Lung (tissue), 12 donors: Measurements from ENCODE around the gene MGAM2. TPM values are rescaled to one million over a fixed set of nuclear protein-coding genes. Genes with fewer than 3 reads are reported as not detected.

Experiments used
- ATAC-seq: fragments of 200-7000 bp; cut with Tn5 transposase; one replicate; pipeline ENCODE4 v1.9.1; 2020; ENCODE audit warnings: moderate number of reproducible peaks; ENCODE audit not compliant: insufficient read depth, low FRiP score
- DNase-seq, 3 donors: peaks; one replicate each; pipeline ENCODE4 v3.0.0-alpha.2; 2013 to 2017
- H3K27ac ChIP-seq, 2 donors: one replicate each; pipeline ENCODE4 v1.5.1; 2013; ENCODE audit warnings: mild to moderate bottlenecking in 2 of 2, moderate library complexity in 2 of 2, control low read depth in 1 of 2, inconsistent platforms in 1 of 2, low read depth in 1 of 2, low read length in 1 of 2
- H3K27me3 ChIP-seq, 3 donors: one replicate each; pipeline ENCODE4 v1.5.1; 2013; ENCODE audit warnings: low read length in 2 of 3; ENCODE audit not compliant: control insufficient read depth in 3 of 3, insufficient read depth in 3 of 3
- H3K36me3 ChIP-seq, 4 donors: one replicate each; pipeline ENCODE4 v1.5.1; 2013; ENCODE audit warnings: low read length in 4 of 4, mild to moderate bottlenecking in 1 of 4, moderate library complexity in 1 of 4; ENCODE audit not compliant: control insufficient read depth in 4 of 4, insufficient read depth in 4 of 4
- H3K4me1 ChIP-seq, 5 donors: one replicate each; pipeline ENCODE4 v1.5.1; 2013; ENCODE audit warnings: low read length in 5 of 5, mild to moderate bottlenecking in 2 of 5, moderate library complexity in 1 of 5; ENCODE audit not compliant: control insufficient read depth in 5 of 5, insufficient read depth in 5 of 5
- H3K4me3 ChIP-seq: one replicate; pipeline ENCODE4 v1.5.1; 2013; ENCODE audit warnings: mild to moderate bottlenecking, control low read depth, moderate library complexity
- H3K9ac ChIP-seq, 2 donors: one replicate each; pipeline ENCODE4 v1.5.1; 2013; ENCODE audit warnings: low read length in 2 of 2, control low read depth in 1 of 2; ENCODE audit not compliant: insufficient read depth in 1 of 2
- H3K9me3 ChIP-seq, 4 donors: one replicate each; pipeline ENCODE4 v1.5.1; 2013; ENCODE audit warnings: low read length in 3 of 4, mild to moderate bottlenecking in 1 of 4, moderate library complexity in 1 of 4; ENCODE audit not compliant: control insufficient read depth in 4 of 4, insufficient read depth in 3 of 4
- CTCF ChIP-seq: IDR thresholded peaks from 2 replicates; pipeline ENCODE4 v1.5.1; 2012; ENCODE audit warnings: mild to moderate bottlenecking; ENCODE audit errors: control extremely low read depth, extremely low read depth
- WGBS, 2 donors: extraction: QIAGEN DNeasy Blood & Tissue Kit; methylation state at CpG; one replicate each; pipeline ENCODE4 v1.1.7; 2013; 5-methylcytosine and 5-hydroxymethylcytosine counted together
- polyA plus RNA-seq, 2 donors: library from polyadenylated mRNA; stranded (reverse); fragments of 200-250 nt; gene quantifications; one replicate each; pipeline ENCODE4 v1.2.1, GENCODE V29; 2013
- total RNA-seq, 2 donors: library from RNA; depleted of rRNA in 1 of 2; stranded (reverse); fragments of >200 nt in 1 of 2; gene quantifications; one replicate each; pipeline ENCODE4 v1.2.1, GENCODE V29; 2014 to 2021
- donor health status: control.
- donor health status: control.
- donor health status: Bipolar disorder and iron deficiency.
- donor health status: healthy.
- donor health status: DM: yes; HTN: yes; CAD: no.

The MGAM2 gene
- total and polyA plus RNA-seq, 4 donors: 0.20 to 0.93 (median 0.52) TPM; not detected in 1

GRCh38 chr7:142138996-142139395 is 27.5 kb downstream of the MGAM2 start:
- Histone ChIP-seq H3K9me3 (no peaks in the 10 kb centered on the region), H3K27me3 (no peaks in the 10 kb centered on the region), H3K4me1 (no peaks in the 10 kb centered on the region), H3K4me3 (no peak overlapping the region), H3K27ac (no peak overlapping the region), H3K9ac (no peak overlapping the region), H3K36me3 (no peaks in the 10 kb centered on the region)
- ATAC-seq (no peak), DNase-seq (no peak)
- TF ChIP-seq CTCF: no peak
- WGBS, 2 donors: 95 to 100% methylated on average over 2 of the region's 2 CpGs

- Histone ChIP-seq H3K9me3 (no peaks in the 10 kb centered on the region), H3K9ac (no peak overlapping the region), H3K27me3 (no peaks in the 10 kb centered on the region), H3K4me1 (no peaks in the 10 kb centered on the region), H3K27ac (no peak overlapping the region), H3K4me3 (no peak overlapping the region), H3K36me3 (no peaks in the 10 kb centered on the region)
- no peak for TF ChIP-seq CTCF
- DNase-seq (no peak), ATAC-seq (no peak)
- 72 to 81% methylated on average over 6 of the region's 6 CpGs for WGBS, 2 donors
Observed at GRCh38 chr7:142139597-142140400, 28.3 kb downstream of the MGAM2 start.

GRCh38 chr7:142140401-142140959 is 29.0 kb downstream of the MGAM2 start:
- Histone ChIP-seq H3K4me1 (no peaks in the 10 kb centered on the region), H3K9me3 (no peaks in the 10 kb centered on the region), H3K4me3 (no peak overlapping the region), H3K36me3 (no peaks in the 10 kb centered on the region), H3K27ac (no peak overlapping the region), H3K27me3 (no peaks in the 10 kb centered on the region), H3K9ac (no peak overlapping the region)
- ATAC-seq (no peak), DNase-seq (no peak)
- 79 to 88% methylated on average over 2 of the region's 2 CpGs for WGBS, 2 donors
- TF ChIP-seq CTCF: no peak
